NOMO-1 (cell line): ENCODE data around the gene USP49.
"Not testable (repeated sequence)": the region's sequence is repeated elsewhere in the genome, so short reads cannot be mapped to it uniquely, and the experiment has no call there.

Experiments
- DNase-seq, 2 experiments: peaks; one replicate each; lab custom pipeline; 2025; ENCODE audit not compliant: unreplicated experiment in 2 of 2; lab: John Stamatoyannopoulos, UW

USP49 gene

DNA sequence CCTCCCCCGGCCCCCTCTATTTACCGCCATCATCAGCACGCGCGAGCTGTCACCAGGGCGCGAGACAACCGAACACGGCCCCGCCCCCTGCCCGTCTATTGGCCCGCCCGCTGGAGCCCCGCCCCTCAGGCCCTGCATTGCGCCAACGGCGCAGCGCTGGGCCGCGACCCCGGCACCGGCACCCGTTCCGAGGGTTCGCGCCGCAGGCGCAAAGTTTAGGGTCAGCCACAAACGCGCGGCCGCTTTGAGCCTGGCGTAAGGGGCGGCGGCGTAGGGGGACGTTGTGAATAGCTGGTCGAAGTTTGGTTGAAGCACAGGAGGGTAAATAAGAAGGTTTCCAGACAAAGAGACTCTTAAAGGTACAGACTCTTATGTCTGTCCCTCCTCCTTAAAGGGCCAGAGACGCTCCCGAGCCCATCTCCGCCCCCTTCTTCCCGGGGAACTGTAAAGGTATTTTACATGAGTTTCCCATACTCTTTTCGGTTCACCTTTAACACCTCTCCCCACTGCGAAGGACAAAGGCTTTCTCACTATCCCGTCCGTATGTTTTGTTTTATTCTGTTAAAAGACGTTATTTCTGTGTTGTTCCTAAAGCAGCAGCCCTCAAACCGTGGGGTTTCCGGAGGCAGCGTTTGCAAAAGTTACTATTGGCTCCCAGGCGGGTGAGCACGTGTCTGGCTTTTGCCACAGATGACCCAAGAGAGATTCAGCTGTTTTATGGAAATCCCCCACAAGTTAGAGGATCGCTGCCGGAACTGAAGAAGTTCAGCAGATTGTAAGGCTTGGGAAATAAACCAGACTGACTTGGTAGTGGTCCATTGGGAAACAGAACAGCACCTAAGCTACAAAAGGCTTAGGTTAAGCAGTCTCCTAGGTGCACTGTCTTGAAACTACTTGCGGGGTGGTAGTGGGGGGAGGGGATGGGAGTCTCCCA is at the start of gene USP49:
USP49 (minus strand) TSS at position 76 of the 934 bp plus-strand sequence. CDS start 88,392 bp downstream, outside the sequence.
- DNase-seq: peak; percentile 93 to 97

DNA sequence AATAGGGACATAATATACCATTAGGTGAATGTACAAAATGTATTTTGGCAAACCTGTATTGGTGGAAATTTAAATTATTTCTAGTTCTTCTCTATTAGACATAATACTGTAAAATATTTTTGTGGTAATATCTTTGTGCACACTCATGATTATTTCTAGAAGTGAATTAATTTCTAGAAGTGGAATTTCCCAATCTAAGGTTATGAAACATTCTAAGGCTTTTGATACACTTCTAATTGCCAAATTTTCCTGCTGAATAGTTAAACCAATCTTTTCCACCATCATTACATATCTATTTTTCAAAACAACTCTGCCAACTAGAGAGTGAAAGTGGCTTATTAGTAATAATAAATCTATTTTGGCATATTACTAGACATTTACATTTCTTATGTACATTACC is 48.3 kb upstream of the USP49 start:
- no peak for DNase-seq

DNA sequence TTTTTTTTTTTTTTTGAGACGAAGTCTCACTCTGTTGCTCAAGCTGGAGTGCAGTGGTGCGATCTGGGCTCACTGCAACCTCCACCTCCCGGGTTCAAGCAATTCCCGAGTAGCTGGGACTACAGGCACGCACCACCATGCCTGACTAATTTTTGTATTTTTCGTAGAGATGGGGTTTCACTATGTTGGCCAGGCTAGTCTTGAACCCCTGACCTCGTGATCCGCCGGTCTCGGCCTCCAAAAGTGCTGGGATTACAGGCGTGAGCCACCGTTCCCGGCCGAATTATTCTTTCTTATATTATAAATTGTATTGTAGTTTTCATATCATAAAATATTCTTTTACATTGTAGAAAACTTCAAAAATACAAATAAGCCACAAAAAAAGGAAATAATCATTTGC is 47.7 kb upstream of the USP49 start:
- DNase-seq: not testable (repeated sequence)

DNA sequence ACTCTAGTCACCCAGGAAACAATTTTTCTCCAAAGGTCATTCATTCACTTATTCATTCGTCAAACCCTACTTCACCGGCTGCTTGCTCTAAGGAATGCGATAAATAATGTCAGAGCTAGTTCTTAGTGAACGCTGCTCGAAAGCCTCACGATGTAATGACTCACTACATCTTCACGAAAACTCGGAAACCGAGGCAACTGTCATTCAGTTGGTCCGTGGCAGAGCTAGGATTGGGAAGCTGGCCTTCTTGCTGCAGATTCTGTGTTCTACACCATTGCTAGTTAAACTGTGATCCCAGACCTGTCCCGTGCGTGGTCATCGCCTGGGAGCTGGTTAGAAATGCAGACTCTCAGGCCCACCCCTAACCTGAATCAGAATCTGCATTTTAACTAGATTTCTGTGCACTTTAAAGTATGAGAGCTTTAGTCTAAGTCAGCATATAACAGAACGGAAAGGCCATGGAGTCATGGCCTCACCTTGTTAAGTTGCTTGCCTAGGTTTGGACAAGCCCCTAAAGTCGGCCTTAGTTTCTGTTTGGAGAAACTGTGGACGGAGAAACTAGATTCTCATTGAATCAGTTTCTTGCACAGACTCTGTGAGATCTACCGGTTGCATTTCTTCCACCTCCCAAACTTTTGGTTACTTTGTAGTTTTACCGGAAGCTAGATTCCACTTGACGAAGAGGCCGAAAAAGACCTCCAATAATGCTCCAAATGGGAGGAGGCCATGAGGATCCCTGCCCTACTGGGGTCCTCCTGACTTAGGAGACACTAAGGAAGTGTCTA is 47.1 kb upstream of the USP49 start:
- peak in 1 of 2 experiments; percentile 83 for DNase-seq

DNA sequence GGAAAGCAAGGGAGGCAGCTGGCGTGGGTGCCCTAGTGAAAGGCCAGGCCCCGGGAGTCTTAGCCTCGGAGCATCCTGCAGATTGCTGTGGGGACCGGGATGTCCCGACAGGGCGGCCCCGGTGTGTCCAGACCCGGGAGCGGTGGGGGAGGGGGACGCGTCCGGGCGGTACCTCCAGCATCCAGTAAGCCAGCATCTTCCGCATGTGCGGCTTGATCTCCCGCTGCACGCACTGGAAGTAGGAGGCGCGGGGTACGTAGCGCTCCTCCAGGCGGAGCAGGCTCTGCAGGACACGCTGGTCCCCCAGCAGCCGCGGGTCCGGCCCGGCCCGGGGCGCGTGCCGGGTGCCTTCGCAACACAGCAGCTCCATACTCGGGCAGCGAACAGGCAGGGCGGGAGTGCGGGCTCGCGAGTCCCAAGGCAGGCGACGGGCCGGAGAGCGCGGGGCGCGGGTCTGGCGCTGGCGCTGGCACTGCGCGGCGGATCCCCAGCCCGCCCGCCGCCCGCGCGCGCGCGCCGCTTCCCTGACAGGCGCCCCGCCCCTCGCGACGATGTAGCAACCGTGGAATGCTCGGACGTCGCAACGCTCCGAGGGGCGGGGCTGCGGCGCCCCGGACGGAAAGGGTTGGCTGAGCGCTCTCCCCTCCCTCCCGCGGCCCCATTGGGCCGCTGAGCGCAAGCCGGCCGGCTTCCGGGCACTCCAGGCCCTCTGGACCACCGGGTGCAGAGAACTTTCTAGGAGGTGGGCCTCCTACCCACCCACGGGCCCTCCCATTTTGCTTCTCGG is 46.3 kb upstream of the USP49 start, which contains the start of gene CCND3:
CCND3 (minus strand) TSS at position 529 of the 787 bp plus-strand sequence; CDS start at position 370, 159 bp downstream.
- DNase-seq: peak; percentile 91 to 96

DNA sequence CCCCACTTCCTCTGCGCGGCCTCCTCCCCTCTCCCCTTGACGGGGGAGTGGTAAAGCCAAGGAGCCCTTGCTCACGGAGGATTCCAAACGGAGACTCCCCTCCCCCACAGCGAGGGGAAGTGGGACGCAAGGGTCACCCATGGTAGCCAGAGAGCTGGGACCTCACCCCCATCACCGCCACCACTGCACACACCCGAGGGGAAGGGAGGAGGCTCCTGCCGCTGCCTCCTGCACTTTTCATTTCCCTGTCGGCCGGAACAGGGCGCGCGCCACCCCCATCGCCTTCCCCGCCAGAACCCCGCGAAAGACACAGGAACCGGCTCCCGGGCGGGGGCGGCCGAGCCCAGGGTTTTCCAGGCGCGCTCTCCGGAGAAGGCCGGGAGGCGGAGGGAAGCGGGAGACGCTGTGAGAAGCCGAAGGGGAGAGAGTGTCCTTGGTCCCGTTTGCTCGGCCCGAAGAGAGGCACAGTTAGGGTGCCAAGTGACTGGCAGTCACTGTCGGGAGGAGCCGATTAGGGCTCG is 45.6 kb upstream of the USP49 start:
- peak; percentile 46 to 54 for DNase-seq

DNA sequence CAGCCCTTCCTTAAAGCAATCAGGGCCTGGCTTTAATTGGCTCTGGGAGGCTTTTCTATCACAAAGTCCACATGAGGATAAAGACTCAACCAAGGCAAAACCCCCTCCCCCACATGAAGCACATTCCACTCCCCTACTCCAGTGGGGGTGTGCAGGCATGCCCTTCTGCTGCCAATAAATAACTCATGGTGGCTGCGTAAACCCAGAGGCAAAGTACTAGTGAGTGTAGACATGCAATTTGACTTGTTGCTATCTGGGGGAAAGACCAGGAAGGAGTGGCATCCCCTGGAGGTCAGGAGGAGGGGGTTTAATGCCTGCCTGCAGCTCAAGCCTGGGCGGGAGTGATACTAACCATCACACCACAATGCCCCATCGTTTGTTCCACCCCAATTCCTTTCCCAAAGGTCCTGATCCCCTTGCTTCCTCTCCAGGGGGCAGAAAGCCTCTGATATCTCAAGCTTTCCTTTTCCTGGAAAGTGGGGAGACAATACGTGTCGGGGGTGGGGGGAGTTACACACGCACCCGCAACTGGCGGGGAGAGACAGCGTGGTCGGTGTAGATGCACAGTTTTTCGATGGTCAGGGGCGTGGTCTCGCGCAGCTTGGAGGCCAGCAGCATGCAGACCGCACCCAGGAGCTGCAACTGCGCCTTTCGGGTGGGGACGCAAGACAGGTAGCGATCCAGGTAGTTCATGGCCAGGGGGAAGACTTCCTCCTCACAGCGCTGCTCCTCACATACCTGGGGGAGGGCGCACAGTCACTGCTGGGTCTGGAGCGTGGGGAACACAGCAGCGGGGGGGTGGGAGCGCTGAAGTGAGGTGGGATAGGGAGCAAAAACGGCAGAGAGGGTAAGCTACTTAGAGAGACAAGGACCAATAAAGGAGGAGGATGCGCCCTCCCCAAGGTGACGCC is 44.9 kb upstream of the USP49 start:
- DNase-seq: peak; percentile 23 to 50

DNA sequence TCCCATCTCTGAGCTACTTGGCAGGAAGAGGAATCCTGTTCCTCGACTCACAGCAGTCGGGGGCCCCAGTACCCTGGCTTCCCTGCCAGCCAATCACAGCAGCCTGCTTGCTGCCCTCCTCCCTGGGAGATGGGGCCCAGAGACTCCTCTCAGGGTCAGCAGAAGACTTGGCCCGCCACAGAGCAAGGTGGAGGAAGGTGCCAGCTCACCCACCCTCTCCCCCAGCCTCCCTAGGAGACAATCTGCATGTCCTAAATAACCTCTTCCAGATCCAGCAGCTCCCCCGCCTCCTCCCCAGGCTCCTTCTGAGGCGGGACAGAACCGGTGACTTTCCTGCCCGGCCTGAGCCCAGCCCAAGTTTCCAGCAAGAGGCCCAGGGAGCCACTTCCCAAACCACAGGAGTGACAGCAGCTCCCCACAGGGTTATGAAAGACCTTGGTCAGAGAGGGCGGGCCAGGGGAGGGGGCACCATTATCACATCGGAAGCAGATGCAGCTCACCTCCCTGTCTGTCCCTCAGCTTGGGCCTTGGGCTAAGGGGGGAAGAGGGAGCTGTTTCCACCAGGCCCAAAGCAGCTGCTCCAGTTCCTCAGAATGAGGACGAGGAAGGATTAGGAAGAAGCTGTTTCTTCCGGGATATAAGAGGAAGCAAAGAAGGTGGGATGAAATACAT is 44.1 kb upstream of the USP49 start:
- DNase-seq: peak; percentile 83 to 91

DNA sequence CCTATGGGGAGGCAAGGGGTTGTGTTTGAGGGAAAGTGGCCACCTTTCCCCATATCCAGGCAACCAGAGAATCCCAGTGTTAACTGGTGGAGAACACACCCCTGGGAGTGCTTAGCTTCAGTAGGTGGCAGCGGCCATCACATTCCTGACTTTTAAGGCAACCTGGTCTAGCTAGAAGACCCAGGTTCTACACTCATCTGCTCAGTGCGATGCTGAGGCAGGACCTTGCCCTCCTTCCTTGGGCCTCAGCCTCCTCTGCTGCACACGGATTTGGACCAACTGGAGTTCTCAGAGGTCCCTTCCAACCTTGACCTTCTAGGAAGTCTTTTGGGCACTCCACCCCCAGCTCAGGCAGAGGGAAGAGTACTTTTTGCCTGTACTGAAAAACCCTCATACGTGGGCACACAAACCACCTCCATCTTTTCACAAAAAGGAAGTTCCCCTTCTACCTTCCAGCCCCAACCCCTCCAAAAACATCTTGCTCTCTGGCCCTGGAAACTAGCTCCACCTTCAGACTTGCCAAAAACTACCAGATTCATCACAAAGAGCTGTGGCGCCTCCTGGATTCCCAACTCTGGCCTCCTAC is 43.5 kb upstream of the USP49 start:
- DNase-seq: peak; percentile 49 to 52

DNA sequence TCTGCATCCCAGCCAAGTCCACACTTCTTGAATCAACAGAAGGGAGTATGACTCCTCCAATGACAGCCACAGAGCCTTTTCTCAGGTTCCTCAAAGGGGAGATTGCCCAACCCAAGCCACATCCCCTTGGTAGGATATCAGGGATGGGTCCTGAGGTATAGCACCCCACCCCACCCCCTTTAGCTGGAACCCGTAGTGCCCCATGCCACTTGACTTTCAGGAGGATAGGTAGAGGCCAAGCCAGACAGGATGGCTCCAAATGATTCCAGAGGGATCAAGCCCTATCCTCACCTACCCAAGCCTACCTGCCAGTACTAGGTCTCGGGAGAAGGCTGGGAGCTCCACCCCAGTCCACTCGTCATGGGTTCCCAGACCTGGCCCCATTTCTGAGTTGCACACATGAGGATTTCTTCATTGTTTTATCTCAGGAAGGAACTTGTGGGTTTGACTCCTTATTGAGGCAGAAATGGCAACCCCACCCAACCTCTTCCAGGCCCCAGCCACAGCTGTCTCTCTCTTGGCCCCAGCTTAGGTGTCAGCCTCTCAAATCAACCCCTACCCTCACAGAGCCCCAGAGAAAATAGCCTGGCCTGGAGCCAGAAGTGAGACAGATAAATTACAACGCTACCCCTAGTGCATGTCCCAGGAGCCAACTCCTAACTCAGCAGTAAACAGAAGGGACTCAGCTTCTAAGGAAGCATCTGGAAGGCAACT is 42.8 kb upstream of the USP49 start:
- peak; percentile 93 to 94 for DNase-seq

DNA sequence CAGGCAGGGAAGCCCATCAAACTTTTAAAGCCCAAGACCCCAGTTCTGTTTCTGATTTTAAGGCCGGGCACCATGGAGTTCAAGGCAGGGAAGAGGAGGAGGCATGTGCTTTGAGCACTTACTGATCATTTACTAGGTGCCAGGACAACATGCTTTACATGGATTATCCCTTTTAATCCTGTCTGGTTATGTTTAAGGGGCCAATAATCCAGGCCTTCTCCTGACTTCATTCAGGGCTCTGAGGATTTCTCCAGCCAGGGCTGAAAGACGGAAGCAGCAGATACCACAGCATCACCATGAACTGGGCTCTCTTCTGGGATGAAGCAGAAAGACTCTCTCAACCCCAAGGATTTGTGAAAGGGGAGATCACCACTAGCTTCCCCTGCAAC is 42.3 kb upstream of the USP49 start:
- no peak for DNase-seq

DNA sequence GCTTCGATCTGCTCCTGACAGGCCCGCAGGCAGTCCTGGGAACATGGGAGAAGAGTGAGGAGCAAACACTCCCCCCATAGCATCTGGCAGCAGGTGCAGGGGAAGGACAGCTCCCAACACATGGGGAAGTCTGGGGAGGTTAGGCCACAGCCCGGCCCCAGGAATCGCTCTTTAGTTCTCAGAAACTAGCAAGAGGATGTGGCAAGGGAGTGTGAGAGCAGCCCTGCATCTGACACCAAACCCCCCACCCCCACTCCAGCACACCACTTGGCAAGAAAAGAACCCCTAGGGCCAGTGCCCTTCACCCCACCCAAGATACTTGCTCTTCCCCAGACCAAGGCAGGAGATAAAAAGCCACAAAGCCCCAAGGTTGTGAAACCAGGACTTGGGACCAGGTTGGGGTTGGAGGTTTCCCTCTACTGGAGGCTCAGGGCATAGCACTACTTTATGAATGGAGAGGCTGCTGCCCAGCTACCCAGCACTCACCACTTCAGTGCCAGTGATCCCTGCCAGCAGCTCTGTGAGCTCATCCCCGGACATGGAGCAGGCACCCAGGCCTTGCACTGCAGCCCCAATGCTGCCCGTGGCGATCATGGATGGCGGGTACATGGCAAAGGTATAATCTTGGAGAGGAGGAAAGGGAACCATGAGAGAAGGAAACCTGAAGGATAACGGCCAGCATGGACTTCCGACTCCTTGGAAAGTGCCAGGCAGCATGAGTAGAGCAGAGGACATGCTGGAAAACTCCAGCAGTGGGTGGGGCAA is 41.1 kb upstream of the USP49 start:
- peak; percentile 94 to 99 for DNase-seq

DNA sequence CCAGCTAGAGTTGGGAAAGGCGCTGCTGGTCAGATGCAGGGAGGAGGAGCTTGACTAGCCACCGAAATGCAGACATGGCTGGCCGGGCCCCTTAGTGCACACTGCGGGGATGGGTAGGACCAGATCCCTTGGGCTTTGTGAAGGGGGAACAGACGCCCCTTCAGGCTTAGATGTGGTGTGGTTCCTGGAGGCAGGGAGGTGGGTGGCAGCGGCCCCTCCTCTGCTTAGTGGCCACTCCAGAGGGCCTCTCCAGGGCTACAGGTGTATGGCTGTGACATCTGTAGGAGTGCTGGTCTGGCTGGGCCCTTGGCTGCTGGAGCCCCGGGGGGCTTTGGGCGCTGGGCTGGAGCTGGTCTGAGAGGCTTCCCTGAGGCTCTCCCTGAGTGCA is 40.5 kb upstream of the USP49 start:
- DNase-seq: no peak

DNA sequence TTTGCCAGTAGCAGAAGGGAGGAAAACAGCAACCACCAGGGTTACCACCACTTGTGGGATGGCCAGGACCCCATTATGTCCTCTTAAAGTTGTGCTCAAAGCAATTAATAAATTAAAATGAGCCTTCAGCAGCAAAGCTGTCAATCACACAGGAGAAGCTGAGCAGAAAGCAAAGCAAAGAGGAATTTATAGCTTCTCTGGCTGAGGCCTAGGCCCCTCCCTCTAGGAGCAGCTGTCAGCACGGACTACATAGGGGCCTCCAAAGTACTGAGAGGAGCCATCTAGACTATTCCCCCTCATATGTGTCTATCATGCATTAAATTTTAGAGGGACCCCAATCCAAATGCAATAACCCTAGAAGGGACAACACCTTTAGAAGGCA is 40.0 kb upstream of the USP49 start:
- DNase-seq: no peak

DNA sequence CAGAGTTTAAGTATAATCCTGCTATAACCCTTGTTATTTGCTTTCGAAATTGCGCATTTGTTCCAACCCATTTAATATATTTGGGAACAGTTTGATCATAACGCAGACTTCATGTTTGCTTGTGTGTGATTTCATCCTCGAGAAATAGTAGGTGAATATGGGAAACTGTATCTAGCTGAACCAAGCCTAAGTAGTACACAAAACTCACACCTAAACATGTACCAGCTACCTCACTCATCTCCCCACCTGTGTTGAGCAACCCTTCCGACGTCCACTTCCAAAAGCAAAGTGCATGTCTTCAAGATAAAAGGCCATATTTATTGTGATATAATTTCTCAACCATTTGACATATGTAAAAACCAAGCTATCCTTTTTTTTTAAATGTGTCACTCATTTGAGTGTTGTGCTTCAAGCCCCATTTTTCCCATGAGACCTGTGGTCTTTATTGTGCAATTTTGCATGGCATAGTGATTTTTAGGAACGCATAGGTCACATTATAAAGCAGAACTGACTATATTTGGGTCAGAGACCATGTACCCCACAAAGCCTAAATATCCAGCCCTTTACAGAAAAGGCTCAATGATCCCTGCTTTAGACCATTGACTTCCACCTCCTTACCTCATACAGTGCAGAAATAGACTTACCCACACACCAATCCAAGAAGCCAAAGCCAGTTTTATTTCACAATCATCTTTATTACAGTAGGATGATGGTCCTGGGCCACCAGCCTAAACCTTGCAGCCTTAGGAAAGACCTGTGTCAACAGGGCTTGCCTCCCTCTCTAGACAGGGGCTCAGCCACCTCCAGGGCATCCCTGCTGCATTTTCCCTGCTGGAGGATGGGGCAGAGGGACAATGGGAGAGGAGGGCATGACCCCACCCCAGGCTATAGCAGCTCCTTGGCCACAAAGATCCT is 39.4 kb upstream of the USP49 start:
- peak; percentile 31 to 46 for DNase-seq

DNA sequence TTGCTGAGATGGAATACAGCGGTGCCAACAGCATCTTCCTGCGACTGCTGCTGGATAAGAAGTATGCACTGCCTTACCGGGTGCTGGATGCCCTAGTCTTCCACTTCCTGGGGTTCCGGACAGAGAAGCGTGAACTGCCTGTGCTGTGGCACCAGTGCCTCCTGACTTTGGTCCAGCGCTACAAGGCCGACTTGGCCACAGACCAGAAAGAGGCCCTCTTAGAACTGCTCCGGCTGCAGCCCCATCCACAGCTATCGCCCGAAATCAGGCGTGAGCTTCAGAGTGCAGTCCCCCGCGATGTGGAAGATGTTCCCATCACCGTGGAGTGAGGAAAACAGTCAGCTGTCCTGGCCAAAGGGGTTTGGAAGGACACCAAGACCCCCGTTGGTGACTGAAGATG is 37.2 kb upstream of the USP49 start:
- DNase-seq: no peak
